ENCODE data around the gene ZNF695. TPM values are rescaled to one million over a fixed set of nuclear protein-coding genes. Genes with fewer than 3 reads are reported as not detected.

The ZNF695 gene
- total and polyA plus RNA-seq, 9 of the 15 experiments (the other 6 are each of a cell fraction or from before 2014, with no cell fraction given) = 8.7 to 15.2 (median 10.9) TPM

DNA sequence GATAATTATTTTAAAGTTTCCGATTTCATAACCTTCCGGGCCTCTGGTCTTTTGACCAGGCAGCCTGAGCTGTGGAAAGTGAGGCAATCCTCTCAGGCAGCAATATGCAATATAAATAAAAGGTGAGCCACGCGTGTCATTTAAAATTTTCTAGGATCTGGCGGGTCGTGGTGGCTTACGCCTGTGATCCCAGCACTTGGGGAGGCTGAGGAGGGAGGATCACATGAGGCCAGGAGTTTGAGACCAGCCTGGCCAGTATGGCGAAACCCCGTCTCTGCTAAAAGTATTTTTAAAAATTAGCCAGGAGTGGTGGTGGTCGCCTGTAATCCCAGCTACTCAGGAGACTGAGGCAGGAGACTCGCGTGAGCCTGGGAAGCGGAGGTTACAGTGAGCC is 546 bp upstream of the ZNF695 start:
- H3K79me2 ChIP-seq (ENCODE audit: control insufficient read depth, insufficient read depth, low read length) = peaks cover 43% of the 10 kb centered on the region
- TF ChIP-seq HDAC2 (IDR thresholded peaks at IDR 0.05) = no peak
- TF ChIP-seq CEBPB (tag; IDR thresholded peaks at IDR 0.05) = 0 out of 2 replicates have a peak, but pooled peaks have one; percentile 29
- TF ChIP-seq, protein P1, sequence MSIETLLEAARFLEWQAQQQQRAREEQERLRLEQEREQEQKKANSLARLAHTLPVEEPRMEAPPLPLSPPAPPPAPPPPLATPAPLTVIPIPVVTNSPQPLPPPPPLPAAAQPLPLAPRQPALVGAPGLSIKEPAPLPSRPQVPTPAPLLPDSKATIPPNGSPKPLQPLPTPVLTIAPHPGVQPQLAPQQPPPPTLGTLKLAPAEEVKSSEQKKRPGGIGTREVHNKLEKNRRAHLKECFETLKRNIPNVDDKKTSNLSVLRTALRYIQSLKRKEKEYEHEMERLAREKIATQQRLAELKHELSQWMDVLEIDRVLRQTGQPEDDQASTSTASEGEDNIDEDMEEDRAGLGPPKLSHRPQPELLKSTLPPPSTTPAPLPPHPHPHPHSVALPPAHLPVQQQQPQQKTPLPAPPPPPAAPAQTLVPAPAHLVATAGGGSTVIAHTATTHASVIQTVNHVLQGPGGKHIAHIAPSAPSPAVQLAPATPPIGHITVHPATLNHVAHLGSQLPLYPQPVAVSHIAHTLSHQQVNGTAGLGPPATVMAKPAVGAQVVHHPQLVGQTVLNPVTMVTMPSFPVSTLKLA (conservative IDR thresholded peaks at IDR 0.05) = no peak
- TF ChIP-seq CAMTA2 (CRISPR knock-in tag; conservative IDR thresholded peaks at IDR 0.05) = no peak
- no peak for TF ChIP-seq NR2F6 (CRISPR knock-in tag; IDR thresholded peaks at IDR 0.05)
- TF ChIP-seq U2AF1 (optimal IDR thresholded peaks at IDR 0.05; ENCODE audit: low read depth, low read length) = no peak
- TF ChIP-seq CUX1 (CRISPR knock-in tag; IDR thresholded peaks at IDR 0.05) = no peak
- TF ChIP-seq, protein P2, sequence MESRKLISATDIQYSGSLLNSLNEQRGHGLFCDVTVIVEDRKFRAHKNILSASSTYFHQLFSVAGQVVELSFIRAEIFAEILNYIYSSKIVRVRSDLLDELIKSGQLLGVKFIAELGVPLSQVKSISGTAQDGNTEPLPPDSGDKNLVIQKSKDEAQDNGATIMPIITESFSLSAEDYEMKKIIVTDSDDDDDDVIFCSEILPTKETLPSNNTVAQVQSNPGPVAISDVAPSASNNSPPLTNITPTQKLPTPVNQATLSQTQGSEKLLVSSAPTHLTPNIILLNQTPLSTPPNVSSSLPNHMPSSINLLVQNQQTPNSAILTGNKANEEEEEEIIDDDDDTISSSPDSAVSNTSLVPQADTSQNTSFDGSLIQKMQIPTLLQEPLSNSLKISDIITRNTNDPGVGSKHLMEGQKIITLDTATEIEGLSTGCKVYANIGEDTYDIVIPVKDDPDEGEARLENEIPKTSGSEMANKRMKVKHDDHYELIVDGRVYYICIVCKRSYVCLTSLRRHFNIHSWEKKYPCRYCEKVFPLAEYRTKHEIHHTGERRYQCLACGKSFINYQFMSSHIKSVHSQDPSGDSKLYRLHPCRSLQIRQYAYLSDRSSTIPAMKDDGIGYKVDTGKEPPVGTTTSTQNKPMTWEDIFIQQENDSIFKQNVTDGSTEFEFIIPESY (CRISPR knock-in tag; IDR thresholded peaks at IDR 0.05) = peak; percentile 66; the same call in 1 of the 2 replicates
- H3K4me1 ChIP-seq (replicated peaks in 1 of 2; ENCODE audit: control insufficient read depth in 2 of 2, insufficient read depth in 2 of 2, low read length in 2 of 2) = peaks cover 6 to 8% of the 10 kb centered on the region in 2 experiments; a peak in 2 of 5 replicates
- H3K9me3 ChIP-seq (replicated peaks; ENCODE audit: control insufficient read depth, insufficient read depth, low read depth, low read length) = peaks cover 4% of the 10 kb centered on the region
- H3K36me3 ChIP-seq (ENCODE audit: control insufficient read depth, insufficient read depth, low read length) = peaks cover 14% of the 10 kb centered on the region; the same call in 2 of the 3 replicates
- 65% methylated on average over 13 of the region's 13 CpGs for WGBS (ENCODE audit: insufficient coverage, low coverage, missing lambda C conversion rate)
- intact Hi-C loops (cut with micrococcal nuclease) = loop anchor here (1.0 kb wide), 1 partner anchor 70 kb away; the partner anchor contains the start of gene ZNF670
- DNase-seq (ENCODE audit: extremely low read depth in 1 of 4, low spot score in 3 of 4) (no peak), ATAC-seq (no peak), FAIRE-seq (no peak)
- no TSS peak for BruUV-seq (replicated peaks)
- no peak overlapping the region for H3K27ac ChIP-seq (ENCODE audit: extremely low read depth, low read depth, low read length)
- POLR2A ChIA-PET = no interaction called here
- H3K9ac ChIP-seq (ENCODE audit: insufficient read depth in 1 of 2, low read depth in 2 of 2, low read length in 2 of 2) = no peak overlapping the region
- no peaks in the 10 kb centered on the region for H4K20me1 ChIP-seq (replicated peaks; ENCODE audit: control insufficient read depth, insufficient read depth, low read length)
- in situ Hi-C loops (cut with MboI) = no loop called here
- peak overlapping the region; percentile 91 for H2AFZ ChIP-seq (ENCODE audit: low read depth, low read length)
- peak overlapping the region; percentile 92; the same call in 1 of the 2 replicates for H3K4me3 ChIP-seq
- CTCF ChIA-PET (ENCODE audit: low intra/inter-chr PET ratio) = no interaction called here
- H3K4me2 ChIP-seq (ENCODE audit: insufficient read depth, low read length) = peak overlapping the region; percentile 87
- no peaks in the 10 kb centered on the region for H3K27me3 ChIP-seq (ENCODE audit: control insufficient read depth in 2 of 2, insufficient read depth in 2 of 2, low read length in 2 of 2)
- H3K9me1 ChIP-seq (ENCODE audit: control insufficient read depth, insufficient read depth, low read length) = no peaks in the 10 kb centered on the region

Measured in K562 (cell line).